ENCODE data around the gene DGKE.
A peak's percentile ranks its signal among the peaks of the same experiment; 100 is the strongest.

DGKE gene

GRCh38 chr17:56815711-56816110, 18.2 kb upstream of the DGKE start:
- DNase-seq (ENCODE audit: low spot score): peak; percentile 62

- no peak for DNase-seq (ENCODE audit: low spot score)
Observed at GRCh38 chr17:56817066-56817465, 16.9 kb upstream of the DGKE start.

GRCh38 chr17:56819030-56819429, 14.9 kb upstream of the DGKE start:
- no peak for DNase-seq (ENCODE audit: low spot score)

DNA sequence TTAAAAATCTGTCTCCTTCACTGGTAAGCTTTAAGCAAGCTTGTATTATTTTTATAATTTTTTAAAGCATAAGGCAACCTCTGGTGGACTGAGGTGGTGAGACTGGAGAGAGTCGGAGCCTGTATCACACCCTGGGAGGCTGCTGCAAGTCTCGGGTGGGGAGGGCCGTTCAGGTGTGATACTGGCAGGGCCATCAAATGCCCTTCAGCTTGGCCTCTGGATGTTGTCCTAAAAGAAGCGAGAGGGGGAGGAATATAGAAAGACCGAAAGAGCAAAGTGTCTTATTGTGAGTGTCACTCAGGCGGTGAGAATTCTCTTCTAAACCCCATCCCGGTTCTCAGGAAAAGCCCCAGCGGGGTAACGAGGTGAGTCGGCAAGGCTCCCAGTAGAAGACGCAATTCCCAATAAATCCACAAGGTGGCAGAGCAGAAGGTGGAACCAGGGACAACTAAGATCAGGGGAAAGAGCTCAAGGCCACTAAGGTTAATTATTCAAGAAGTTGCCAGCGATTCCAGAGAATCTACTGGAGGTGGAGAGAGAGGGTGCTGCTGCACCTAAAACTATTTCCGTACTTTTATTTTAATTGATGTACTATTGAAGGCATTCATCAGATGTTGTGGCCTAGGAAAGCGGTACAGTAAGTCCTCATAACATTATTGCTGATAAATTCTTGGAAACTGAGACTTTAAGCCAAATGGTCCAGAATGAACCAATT, 14.4 kb upstream of the DGKE start:
- DNase-seq (ENCODE audit: low spot score): peak; percentile 85

DNA sequence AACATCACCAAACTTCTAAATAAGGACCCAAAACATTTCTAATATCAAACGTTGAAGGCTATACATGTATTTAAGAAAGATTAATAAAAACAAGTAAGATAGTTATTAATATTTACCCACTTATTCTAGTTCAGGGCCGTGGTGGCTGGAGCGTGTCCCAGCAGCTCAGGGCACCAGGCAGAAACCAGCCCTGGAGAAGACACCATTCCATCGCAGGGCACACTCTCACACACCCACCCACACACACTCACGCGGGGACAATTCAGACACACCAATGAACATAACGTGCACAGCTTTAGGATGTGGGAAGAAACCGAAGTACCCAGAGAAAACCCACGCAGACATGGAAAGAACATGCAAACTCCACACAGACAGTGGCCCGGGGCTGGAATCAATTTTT, 13.7 kb upstream of the DGKE start:
- no peak for DNase-seq (ENCODE audit: low spot score)

DNA sequence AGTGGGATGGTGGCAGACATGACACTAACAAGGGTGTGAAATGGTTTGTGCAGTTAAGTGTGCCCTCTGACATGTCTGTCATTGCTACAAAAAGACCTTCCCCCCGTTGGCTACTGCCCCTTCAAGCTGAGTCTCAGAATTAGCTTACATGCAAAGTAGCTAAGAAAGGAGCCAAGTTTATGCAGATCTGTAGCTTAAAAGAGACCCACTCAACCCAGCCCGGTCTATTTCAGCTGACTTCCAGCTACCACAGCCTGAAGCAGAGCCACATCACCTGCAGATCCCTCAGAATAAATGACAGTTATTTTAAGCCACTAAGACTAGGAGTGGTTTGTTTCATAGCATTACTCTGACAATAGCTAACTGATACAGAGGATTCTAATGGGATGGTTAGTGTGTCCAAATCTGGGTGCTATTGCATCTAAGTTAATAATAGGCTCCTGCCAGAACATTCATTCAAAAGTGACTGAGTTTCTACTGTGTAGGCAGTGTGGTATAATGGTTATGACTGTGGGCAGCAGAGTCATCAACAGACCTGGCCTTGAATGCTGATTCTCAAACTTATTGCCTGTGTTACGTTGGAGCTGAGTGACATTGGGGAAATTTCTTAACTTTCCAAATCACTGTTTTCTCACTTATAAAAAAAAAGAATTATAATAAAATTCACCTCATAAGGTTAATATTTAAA, 12.0 kb upstream of the DGKE start:
- no peak for DNase-seq (ENCODE audit: low spot score)

GRCh38 chr17:56822725-56823124, 11.2 kb upstream of the DGKE start:
- no peak for DNase-seq (ENCODE audit: low spot score)

- DNase-seq (ENCODE audit: low spot score): no peak
Observed at GRCh38 chr17:56823848-56824247, 10.1 kb upstream of the DGKE start.

GRCh38 chr17:56824503-56824902, 9.4 kb upstream of the DGKE start:
- DNase-seq (ENCODE audit: low spot score): no peak

DNA sequence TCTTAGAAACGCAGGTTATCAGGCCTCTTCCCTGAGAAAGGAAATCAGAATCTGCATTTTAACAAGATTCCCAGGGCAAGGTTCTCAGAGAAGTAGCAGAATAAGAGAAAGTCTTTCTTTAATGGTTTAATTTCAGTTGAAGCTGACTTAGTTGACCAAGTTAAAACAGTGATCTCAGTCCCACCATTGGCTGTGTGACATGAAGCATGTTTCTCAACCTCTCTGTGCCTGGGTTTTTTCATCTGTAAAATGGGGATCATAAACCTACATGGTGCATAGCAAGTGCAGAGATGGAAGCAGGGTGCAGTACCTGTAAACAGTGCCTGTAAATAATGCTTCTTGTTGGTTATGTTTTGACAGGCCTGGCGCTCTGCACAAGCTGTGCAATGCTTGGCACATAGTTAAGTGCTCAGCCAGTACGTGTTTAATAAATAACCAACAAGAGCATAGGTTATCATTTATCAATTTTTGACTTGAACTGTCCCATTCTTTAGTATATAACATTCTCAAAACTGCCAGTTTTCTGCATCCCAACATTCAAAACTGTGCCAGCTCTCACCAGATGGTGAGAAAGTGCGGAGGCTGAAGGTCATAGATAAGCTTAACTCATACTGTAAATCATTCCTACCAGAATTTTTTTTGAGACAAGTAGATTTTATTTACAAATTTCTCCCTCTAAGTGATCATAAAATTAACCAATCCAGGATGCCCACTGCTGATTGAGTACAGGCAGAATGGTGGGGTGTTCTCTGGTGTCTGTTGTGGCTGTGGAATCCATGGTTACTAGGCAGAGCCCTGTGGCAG, 7.1 kb upstream of the DGKE start:
- no peak for DNase-seq (ENCODE audit: low spot score)

GRCh38 chr17:56830726-56831368, 3.1 kb upstream of the DGKE start:
- no peak for DNase-seq (ENCODE audit: low spot score)

DNA sequence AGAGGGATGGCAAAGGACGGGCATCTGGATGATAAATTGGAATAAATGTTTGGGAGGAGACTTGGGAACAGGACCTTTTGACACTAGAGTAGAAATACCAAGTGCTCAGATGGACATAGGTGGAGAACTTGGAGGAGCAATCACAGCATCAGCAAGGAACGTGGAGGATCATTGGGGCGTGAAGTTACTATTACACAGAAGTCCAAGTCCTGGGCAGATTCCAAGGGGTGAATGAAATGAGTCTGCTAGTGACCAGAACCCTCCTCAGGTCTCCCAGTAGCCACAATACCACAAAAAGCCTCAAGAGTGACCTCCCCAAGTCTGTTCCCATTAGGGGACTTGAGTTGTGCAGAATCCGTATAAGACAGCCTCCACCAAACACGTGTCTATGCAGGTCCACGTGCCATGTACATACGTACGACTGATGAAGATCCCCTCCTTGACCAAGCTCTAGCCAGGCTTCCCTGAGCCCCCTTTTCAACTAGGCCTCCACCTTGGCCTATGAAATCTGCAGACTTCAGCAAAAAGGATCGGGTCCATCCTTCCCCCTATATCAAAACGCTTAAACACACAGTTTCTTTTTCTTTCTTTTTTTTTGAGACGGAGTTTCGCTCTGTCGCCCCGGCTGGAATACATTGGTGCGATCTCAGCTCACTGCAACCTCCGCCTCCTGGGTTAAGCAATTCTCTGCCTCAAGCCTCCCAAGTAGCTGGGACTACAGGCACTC, 2.4 kb upstream of the DGKE start:
- DNase-seq (ENCODE audit: low spot score): no peak

DNA sequence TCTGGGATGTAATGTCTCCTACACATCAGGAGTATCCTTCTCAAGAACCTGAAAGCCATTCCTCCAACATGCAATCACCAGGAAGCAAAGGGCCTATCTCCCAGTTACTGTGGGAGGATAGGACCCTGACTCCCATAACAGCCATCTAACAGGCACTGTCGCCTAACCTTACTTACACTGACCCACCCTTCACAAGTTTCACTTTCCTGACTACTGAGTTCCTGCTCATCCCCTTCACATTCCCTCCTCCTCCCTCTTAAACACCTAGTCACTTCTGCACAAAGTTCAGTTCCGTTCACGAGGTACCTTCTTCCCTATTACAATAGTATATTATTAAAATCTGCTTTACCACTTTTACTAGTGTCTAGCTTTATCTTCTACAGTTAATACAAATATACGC, 1.5 kb upstream of the DGKE start:
- DNase-seq (ENCODE audit: low spot score): no peak

GRCh38 chr17:56833057-56833808, 718 bp upstream of the DGKE start:
- DNase-seq (ENCODE audit: low spot score): peak; percentile 68

- no peak for DNase-seq (ENCODE audit: low spot score)
Observed at GRCh38 chr17:56834380-56835263, 671 bp downstream of the DGKE start.

GRCh38 chr17:56835264-56835585, 1.3 kb downstream of the DGKE start:
- no peak for DNase-seq (ENCODE audit: low spot score)

- no peak for DNase-seq (ENCODE audit: low spot score)
Observed at GRCh38 chr17:56838687-56839086, 4.7 kb downstream of the DGKE start.

- no peak for DNase-seq (ENCODE audit: low spot score)
Observed at GRCh38 chr17:56842577-56842976, 8.6 kb downstream of the DGKE start.

DNA sequence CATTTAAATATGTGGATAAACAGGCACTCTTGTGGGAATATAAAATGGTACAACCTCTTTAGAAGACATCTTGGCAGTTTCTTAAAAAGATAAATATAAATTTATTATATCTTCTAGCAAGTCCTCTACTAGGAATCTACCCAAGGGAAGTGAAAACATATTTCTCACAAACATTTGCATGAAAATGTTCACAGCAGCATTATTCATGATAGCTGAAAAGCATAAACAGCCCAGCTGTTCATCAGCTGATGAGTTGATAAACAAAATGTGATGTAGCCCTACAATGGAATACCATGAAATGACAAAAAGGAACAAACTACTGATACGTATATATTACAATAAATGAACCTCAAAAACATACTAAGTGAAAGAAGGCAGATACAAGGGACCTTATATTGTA, 12.0 kb downstream of the DGKE start:
- DNase-seq (ENCODE audit: low spot score): no peak

- no peak for DNase-seq (ENCODE audit: low spot score)
Observed at GRCh38 chr17:56847106-56847505, 13.2 kb downstream of the DGKE start.

Measured in AG20443 (cell line).